ENCODE data around the gene NAA20.
A peak's percentile ranks its signal among the peaks of the same experiment; 100 is the strongest.

The NAA20 gene

GRCh38 chr20:20020908-20021307 lies 3.7 kb downstream of the NAA20 start:
- DNase-seq (ENCODE audit: low spot score) = no peak

GRCh38 chr20:20021835-20022234 lies 4.7 kb downstream of the NAA20 start:
- no peak for DNase-seq (ENCODE audit: low spot score)

- DNase-seq (ENCODE audit: low spot score) = no peak
Observed at GRCh38 chr20:20022498-20022897, 5.3 kb downstream of the NAA20 start.

GRCh38 chr20:20023395-20023794 lies 6.2 kb downstream of the NAA20 start:
- DNase-seq (ENCODE audit: low spot score) = no peak

GRCh38 chr20:20024942-20025341 lies 7.8 kb downstream of the NAA20 start:
- DNase-seq (ENCODE audit: low spot score) = no peak

- no peak for DNase-seq (ENCODE audit: low spot score)
Observed at GRCh38 chr20:20027284-20027683, 10.1 kb downstream of the NAA20 start.

GRCh38 chr20:20031790-20032189 lies 14.6 kb downstream of the NAA20 start:
- DNase-seq (ENCODE audit: low spot score) = no peak

- no peak for DNase-seq (ENCODE audit: low spot score)
Observed at GRCh38 chr20:20034486-20034885, 17.3 kb downstream of the NAA20 start.

- DNase-seq (ENCODE audit: low spot score) = no peak
Observed at GRCh38 chr20:20036756-20037155, 19.6 kb downstream of the NAA20 start.

GRCh38 chr20:20037960-20038359 lies 20.8 kb downstream of the NAA20 start:
- no peak for DNase-seq (ENCODE audit: low spot score)

GRCh38 chr20:20038586-20038985 lies 21.4 kb downstream of the NAA20 start:
- no peak for DNase-seq (ENCODE audit: low spot score)

- no peak for DNase-seq (ENCODE audit: low spot score)
Observed at GRCh38 chr20:20039752-20040387, 22.7 kb downstream of the NAA20 start.

- DNase-seq (ENCODE audit: low spot score) = no peak
Observed at GRCh38 chr20:20051767-20052073, 34.6 kb downstream of the NAA20 start.

- DNase-seq (ENCODE audit: low spot score) = peak; percentile 97
Observed at GRCh38 chr20:20052074-20052970, 35.2 kb downstream of the NAA20 start, which contains the start of the genes CFAP61 and CRNKL1. Gene CFAP61 (plus strand): TSS chr20:20052532. CDS start chr20:20056654, 4,122 bp downstream. Gene CRNKL1 (minus strand): TSS chr20:20052466. CDS start chr20:20052342, 124 bp downstream.

GRCh38 chr20:20060234-20060998 lies 43.3 kb downstream of the NAA20 start:
- DNase-seq (ENCODE audit: low spot score) = no peak

- no peak for DNase-seq (ENCODE audit: low spot score)
Observed at GRCh38 chr20:20063941-20064702, 47.0 kb downstream of the NAA20 start.

GRCh38 chr20:20065361-20065760 lies 48.2 kb downstream of the NAA20 start:
- no peak for DNase-seq (ENCODE audit: low spot score)

GRCh38 chr20:20070871-20071726 lies 53.9 kb downstream of the NAA20 start:
- DNase-seq (ENCODE audit: low spot score) = no peak

GRCh38 chr20:20073801-20074371 lies 56.7 kb downstream of the NAA20 start:
- no peak for DNase-seq (ENCODE audit: low spot score)

- no peak for DNase-seq (ENCODE audit: low spot score)
Observed at GRCh38 chr20:20075032-20075431, 57.9 kb downstream of the NAA20 start.

Data from CD4-positive, alpha-beta T cell treated with Interleukin-15 for 4 hours (primary cell).